ENCODE data around the gene KCNH2.
"Not testable (repeated sequence)": the region's sequence is repeated elsewhere in the genome, so short reads cannot be mapped to it uniquely, and the experiment has no call there.

Gene KCNH2, protein sequence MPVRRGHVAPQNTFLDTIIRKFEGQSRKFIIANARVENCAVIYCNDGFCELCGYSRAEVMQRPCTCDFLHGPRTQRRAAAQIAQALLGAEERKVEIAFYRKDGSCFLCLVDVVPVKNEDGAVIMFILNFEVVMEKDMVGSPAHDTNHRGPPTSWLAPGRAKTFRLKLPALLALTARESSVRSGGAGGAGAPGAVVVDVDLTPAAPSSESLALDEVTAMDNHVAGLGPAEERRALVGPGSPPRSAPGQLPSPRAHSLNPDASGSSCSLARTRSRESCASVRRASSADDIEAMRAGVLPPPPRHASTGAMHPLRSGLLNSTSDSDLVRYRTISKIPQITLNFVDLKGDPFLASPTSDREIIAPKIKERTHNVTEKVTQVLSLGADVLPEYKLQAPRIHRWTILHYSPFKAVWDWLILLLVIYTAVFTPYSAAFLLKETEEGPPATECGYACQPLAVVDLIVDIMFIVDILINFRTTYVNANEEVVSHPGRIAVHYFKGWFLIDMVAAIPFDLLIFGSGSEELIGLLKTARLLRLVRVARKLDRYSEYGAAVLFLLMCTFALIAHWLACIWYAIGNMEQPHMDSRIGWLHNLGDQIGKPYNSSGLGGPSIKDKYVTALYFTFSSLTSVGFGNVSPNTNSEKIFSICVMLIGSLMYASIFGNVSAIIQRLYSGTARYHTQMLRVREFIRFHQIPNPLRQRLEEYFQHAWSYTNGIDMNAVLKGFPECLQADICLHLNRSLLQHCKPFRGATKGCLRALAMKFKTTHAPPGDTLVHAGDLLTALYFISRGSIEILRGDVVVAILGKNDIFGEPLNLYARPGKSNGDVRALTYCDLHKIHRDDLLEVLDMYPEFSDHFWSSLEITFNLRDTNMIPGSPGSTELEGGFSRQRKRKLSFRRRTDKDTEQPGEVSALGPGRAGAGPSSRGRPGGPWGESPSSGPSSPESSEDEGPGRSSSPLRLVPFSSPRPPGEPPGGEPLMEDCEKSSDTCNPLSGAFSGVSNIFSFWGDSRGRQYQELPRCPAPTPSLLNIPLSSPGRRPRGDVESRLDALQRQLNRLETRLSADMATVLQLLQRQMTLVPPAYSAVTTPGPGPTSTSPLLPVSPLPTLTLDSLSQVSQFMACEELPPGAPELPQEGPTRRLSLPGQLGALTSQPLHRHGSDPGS

DNA sequence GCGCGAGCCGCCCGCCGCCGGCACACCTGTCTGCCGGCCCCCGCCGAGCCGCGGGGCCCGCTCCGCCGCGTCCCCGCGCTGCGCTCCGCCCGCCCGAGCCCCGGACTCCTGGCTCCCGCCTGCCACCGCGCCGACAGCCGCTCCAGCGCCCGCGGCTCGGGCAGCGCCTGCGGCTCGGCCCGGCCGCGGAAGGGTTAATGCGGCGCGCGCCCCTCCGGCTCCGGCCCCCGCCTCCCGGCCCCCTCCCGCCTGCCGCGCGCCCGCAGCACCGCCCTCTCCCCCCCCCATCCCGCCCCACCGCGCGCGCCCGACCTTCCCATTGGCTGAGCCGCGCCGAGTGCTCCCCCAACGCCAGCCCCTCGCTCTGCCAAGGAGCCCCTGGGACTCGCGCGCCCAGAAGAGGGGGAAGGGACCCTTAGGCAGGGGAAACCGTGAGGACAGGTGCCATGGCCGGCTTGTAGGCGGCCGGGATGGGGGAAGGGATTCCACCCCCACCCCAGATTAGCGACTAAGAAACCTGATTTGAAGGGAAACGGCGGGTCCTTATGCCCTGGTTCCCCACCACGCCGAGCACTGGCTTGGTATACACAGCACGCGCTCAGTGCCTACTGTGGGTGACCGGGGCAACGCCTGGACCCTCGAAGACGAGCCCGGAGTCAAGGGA is at the start of gene KCNH2:
Gene KCNH2, minus strand, starts transcription at position 196 of the 664 bp plus-strand sequence. CDS start 408 bp downstream, outside the sequence.
- peak in 1 of 2 experiments; percentile 23 for DNase-seq

DNA sequence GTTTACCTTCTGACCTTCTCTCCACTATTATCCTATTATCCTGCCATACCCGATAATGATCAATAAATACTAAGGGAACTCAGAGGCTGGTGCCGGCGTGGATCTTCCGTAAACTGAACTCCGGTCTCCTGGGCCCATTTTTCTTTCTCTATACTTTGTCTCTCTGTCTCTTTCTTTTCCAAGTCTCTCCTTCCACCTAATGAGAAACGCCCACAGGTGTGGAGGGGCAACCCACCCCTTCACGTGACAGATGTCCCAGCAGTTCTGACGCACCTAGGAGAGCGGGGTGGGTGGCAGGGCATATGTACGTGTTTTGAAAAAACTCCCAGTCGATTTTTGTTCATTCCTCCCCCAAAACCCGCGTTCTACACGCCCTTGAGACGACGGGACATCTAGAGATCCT is 49.6 kb upstream of the KCNH2 start:
- DNase-seq, result not testable (repeated sequence)

DNA sequence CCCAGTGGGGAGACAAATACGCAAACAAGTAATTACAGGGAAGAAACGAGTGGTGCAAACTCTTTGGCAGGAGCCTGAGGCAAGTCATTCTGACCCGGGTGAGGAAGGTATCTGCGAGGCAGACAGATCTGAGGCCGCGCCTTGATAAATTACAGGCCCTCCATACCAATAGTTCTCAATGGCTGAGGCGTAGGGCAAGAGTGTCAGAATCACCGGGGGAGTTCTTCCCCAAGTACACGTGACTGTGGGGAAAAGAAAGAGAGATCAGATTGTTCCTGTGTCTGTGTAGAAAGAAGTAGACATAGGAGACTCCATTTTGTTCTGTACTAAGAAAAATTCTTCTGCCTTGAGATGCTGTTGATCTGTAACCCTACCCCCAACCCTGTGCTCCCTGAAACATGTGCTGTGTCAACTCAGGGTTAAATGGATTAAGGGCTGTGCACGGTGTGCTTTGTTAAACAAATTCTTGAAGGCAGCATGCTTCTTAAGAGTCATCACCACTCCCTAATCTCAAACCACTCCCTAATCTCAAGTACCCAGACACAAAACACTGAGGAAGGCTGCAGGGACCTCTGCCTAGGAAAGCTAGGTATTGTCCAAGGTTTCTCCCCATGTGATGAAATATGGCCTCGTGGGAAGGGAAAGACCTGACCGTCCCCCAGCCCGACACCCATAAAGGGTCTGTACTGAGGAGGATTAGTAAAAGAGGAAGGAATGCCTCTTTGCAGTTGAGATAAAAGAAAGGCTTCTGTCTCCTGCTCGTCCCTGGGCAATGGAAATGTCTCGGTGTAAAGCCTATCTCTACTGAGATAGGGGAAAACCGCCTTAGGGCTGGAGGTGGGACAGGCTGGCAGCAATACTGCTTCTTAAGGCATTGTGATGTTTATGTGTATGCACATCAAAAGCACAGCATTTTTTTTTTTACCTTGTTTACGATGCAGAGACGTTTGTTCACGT is 48.9 kb upstream of the KCNH2 start:
- not testable (repeated sequence) for DNase-seq

DNA sequence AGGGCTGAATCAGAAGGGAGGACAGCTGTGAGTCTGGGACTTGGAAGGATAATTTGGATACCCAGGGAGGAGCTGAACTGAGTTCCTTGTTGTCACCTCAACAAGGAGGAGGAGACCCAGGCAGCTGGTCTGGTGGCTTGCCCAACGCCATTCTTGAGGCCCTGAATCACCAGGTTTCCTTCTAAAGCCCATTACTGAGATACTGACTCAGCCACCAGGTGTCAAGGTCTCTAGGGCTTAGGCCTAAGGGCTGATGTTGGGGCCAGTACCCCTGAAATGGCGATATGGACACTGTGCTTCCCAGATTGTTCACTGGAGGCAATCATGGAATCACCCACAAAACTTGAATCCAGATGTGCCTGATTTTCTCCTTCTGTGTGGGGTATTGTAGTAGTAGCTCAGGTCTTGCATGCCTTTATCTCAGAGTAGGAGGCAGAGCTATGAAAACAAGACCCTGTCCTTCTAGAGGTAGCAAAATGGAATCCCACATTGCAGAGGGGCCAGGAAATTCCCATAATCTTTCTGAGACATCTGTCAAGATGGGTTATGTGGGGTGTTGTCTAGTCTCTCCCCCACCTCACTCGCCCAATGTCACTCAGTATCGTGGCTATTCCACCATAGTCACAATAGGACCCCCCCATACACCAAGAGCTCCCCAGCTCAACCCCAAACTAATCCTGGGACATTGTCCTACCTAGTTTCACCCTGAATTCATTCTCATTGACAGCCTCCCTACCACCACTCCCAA is 48.0 kb upstream of the KCNH2 start:
- no peak for DNase-seq

DNA sequence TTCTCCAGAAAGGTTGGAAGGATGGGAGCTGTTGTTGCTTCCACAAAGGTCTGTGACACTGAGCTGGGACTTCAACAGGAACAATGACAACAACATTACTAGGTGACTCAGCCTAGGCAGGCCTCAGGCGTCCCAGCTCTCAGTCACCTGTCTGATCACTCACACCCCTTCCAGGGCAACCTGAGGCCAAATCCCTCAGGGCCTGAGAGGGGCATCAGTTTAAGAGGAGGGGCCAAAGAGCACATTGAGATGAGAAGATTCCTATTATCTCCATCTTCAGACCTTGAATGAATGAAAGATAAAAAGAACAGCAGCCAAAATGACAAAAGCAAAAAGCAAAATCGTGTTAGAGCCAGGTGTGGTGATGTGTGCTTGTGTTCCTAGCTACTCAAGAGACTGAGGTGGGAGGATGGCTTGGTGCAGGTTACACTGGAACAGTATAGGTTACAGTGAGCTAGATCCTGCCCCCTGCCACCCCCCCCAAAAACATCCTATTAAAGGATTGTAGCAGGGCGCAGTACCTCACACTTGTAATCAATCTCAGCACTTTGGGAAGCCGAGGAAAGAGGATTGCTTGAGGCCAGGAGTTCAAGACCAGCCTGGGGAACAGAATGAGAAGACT is 46.4 kb upstream of the KCNH2 start, which contains the start of gene ATG9B:
Gene ATG9B, minus strand, starts transcription at position 60 of the 622 bp plus-strand sequence. CDS start 71 bp downstream, outside the sequence.
- DNase-seq, result no peak

DNA sequence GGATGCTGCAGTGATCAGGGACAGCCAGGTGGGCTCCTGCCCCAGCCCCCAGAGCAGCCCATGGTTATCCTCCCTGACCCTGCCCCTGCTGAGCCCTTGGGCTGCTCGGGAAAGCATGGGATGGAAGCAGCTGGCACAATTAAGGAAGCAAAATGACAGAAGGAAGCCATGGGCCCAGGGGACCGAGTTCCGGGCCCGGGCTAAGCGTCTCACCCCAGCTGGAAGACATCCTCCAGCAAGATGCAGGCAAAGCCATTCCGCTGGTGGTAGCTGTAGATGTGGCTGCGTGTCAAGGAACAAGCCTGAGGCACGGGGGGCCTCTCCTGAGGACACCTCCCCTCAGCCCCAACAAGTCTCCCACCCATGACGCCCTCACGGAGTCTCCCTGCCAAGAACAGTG is 45.1 kb upstream of the KCNH2 start:
- DNase-seq, result no peak

DNA sequence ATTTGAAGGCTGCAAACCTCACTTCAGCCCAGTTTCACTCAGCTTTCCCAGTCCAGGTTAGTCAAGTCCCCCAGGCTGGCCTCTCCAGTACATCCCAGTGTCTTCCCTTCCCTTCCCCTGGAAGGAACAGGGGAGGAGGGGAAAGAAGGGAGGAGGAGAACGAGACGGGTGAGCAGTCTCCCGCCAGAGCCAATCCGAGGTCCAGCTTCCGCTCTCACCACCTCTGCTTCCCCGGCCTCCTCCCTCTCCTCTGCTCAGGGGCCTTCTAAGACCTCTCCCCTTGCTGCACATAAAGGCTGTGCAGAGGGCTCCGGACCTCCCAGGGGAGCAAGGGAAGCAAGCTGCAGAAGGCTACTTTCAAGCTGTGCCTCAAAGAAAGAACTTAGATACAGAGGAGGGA is 42.1 kb upstream of the KCNH2 start:
- no peak for DNase-seq

DNA sequence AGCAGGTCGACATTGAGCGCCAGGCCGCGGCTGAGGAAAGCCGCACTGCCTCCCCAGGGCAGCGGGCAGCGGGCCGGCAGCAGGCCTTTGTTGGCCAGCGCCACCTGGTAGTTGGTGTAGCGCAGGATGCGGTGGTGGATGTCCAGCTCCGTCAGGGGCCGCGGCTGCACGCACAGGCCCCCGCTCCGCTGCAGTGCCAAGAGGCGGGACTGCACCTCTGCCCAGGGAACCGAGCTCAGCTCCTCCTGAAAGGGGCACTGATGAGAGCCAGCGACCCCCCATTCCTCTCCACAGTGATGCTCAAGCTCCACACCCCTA is 41.0 kb upstream of the KCNH2 start:
- DNase-seq, result no peak

DNA sequence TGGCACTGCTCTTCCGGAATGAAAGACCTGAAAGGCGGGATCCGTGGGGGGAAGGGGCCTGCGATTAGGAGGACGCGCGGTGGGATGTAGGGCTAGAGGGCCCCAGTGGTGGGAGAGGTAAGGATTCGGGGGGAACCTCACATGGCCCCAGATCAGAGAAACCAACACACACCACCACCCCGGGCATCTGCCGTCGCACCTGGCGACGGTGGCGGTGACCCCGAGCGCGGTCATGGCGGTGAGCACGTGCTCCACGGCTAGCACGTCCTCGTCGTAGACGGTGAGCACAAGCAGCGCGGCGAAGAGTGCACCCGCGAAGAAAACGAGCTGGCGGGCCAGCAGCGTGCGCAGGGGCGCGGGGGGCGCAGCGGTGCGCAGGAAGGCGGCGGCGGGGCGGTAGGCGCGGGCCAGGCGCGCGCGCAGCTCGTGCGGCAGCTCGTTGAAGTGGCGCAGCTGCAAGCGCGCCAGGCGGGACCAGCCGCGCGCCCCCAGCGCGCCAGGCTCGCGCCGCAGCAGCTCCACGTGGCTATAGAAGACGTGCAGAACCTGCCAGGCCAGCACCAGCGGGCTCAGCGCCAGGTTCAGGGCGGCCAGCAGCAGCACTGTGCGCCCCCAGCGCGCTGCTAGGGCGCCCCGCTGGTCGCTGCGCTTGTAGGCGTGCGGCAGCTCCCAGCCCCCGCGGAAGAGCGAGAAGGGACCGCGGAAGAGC is 40.5 kb upstream of the KCNH2 start:
- peak in 1 of 2 experiments; percentile 51 for DNase-seq

DNA sequence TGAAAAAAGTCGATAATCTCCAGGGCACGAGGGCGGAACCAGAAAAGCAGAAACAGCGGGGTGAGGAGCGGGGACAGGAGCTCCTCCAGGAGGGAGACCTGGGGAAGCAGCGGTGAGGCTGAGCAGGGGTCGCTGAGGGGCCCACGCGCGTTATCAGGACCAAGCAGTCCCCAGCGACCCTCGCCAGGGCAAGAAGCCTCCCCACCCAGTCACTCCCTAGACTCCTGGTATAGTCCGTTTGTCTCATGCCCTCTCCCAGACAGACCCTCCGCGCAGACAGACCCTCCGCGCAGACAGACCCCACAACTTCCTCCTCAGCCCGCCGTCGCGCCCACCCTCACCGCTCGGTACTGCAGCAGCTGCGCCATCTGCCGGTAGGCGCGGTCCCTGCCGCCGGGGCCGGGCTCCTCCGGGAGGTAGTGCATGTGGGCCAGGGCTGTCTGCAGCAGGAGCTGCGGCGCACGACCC is 39.9 kb upstream of the KCNH2 start:
- peak; percentile 83 to 88 for DNase-seq

DNA sequence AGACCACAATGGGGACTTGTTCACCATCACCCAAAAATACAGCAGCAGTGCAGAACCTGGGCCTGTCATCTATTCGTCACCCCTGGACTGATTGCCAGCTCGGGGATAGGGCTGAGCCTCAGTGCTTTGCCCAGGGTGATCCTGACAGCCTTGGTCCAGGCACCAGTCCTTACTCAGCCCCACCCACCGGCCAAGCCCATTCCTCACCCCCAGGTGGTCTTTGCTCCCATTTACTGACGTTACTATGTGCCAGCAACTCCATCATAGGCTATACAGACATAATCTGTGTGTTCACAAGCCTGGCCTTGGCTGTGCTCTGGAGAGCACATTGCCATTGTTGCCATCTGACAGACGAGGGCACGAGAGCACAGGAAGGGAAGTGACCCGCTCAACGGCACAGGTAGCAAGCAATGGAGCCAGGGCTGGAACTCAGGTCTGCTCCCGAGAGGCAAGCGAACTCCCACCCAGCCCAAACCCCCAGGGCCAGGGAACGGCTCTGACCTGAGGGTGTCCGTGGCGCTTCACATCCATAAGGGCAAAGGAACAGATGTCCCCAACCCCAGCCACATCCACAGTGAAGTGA is 39.3 kb upstream of the KCNH2 start:
- DNase-seq, result peak in 1 of 2 experiments; percentile 20

DNA sequence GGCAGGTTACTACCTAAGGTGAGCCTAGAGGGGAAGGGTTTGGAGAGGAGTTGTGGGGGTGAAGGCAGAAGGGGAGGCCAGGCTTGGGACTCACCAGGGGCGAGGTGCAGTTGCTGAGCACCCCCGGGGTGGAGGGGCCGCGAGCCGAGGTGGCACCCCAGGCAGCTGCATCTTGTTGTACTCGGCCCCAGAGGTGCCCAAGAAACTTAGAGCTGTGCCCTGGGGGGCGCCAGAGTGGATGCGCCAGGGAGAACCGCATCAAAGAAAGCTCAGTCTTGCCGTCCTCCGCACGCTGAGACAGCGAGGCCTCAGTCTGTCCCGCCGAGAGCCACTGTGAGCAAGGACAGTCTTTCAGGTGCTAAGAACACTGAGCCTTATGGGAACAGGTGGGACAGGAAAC is 38.8 kb upstream of the KCNH2 start:
- DNase-seq, result peak in 1 of 2 experiments; percentile 13

DNA sequence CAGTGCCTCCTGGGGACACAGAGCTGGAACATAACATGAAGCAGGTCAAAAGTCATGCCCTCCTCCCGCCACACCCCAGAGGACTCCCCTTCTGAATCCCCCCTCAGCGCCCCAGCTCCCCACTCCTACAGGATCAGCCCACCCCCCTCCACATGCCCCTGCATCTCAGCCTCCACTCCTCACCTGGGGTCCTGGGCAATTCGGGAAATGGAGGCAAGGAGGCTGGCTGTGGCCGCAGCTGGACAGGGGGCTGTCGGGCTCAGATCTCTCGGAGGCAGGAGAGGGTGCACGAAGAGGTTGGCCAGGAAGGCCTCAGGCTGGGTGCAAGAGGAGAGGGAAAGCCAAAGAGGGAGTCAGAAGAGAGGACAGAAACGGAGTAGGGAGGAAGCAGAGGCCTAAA is 38.4 kb upstream of the KCNH2 start:
- DNase-seq, result no peak

DNA sequence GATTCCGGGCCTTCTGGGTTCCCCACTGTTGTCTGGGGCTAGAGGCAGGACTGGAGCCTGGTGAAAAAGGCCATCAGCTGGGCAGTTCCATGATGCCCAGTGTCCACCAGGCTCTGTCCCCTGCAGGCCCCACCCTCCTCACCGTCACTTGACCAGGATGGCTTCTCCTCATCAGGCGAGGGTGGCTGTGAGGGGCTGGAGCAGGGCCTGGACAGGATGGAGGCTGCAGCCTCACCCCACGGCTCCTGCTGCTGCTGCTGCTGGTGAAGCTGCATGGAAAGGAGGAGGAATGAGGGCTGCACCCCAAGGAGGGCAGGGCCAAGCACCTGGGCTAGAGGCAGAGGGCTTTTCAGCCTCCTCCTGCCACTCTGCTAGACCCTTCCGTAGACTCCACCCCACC is 37.8 kb upstream of the KCNH2 start:
- no peak for DNase-seq

DNA sequence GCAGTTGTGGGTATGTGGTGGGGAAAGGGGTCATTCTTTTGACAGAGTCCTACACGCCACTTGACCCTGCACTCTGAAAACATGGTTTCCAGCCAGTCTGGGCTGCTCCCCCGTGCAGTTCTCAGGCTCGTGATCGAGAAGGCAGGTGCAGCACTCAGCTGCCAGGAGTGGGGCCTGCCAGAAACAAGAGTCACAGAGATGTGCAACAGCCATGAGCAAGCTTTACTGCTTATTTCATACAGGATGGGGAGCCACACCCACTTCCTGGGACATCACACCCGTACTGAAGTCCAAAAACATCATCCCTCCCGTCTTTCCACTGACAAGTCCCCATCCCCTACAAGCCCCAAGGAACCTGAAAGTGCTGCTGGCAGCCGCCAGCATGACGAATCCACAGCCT is 36.8 kb upstream of the KCNH2 start:
- peak in 1 of 2 experiments; percentile 42 for DNase-seq

DNA sequence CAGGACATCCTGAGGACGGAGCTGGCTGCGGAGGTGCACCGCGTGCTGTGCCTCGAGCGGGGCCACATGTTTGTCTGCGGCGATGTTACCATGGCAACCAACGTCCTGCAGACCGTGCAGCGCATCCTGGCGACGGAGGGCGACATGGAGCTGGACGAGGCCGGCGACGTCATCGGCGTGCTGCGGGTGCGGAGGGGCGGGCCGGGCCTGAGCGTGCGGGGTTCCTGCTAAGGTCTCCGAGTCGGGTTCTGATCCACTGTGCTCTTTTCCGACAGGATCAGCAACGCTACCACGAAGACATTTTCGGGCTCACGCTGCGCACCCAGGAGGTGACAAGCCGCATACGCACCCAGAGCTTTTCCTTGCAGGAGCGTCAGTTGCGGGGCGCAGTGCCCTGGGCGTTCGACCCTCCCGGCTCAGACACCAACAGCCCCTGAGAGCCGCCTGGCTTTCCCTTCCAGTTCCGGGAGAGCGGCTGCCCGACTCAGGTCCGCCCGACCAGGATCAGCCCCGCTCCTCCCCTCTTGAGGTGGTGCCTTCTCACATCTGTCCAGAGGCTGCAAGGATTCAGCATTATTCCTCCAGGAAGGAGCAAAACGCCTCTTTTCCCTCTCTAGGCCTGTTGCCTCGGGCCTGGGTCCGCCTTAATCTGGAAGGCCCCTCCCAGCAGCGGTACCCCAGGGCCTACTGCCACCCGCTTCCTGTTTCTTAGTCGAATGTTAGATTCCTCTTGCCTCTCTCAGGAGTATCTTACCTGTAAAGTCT is 35.8 kb upstream of the KCNH2 start:
- DNase-seq, result peak; percentile 84 to 88

DNA sequence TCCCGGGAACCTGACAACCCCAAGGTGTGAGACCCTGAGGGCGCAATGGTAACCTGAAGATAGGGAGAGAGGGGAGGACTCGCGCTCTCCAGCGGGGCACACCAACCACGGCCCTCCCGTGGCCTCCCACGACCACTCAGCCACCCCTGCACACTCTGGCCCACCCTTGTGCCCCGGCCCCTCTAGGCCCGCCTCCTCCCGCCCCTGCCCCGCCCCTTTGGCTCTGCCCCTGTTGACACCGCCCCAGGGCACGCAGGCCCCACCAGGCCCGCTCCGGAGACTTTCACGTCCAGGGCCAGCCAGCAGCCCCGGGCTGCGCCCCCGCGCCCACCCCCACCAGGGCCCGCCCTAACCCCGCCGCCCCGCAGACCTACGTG is 35.2 kb upstream of the KCNH2 start:
- no peak for DNase-seq

DNA sequence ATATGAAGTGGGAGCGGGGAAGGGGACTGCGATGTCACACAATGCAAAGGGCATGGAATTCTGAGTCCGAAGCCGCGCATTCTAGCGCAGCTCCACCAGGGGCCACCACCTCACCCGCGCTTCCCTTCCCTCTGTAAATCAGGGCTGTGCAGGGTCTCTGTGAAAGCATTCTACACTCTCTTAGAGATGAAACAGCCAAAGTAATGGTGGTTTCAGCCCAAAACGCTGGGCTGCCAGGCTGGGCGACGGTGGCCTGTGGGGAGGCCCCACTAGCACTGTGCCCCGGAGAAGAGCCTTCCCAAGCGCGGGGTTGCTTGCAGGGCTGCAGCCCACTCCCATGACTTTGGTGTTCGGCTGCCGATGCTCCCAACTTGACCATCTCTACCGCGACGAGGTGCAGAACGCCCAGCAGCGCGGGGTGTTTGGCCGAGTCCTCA is 34.8 kb upstream of the KCNH2 start:
- DNase-seq, result no peak

All from activated CD4-positive, alpha-beta T cell treated with anti-CD3 and anti-CD28 coated beads, Interleukin-2, amount 50 U/mL, for 48 hours (primary cell).